ENCODE results near the gene ASXL1. TPM values are rescaled to one million over a fixed set of nuclear protein-coding genes. Genes with fewer than 3 reads are reported as not detected.

Gene ASXL1
- total RNA-seq, 1 experiment from 2014 or later: 22.7 TPM

DNA sequence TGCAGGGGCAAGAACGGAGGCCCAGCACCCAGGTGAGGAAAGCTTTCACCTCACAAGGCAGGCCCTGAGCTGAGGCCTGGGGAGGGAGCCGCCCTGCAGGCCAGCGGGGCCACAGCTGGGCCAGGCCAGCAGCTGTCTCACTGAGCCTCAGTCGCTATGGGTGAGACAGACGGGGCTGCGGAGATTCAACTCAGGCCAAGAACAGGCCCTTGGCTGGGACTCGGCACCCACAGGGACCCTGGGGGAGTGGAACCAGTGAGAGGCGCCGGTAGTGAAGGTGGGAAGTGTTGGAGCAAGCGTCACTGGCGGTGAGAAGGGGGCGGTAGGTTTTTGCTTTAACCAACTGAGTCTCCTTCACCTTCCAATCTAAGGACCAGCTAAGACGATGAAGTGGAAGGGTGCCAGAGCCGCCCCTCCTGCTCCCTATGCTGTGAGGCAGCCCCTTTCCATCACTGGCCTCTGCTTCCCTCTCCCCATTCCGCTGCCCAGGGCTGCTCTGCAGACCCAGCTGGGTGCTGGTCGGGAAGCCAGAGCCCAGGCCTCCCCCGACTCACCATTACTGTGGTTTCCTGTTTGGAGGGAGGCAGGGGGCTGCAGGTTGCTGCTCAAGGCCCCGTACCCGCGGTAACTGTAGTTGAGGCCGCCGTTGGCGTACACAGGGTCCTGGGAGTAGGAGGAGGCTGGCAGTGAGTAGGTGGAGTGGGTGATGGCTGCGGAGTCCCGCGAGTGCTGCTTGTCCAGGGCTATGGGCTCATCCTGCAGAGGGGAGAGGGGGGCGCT, 93.7 kb downstream of the ASXL1 start:
- DNase-seq (ENCODE audit: low spot score): no peak
- ATAC-seq: no peak
- no peak overlapping the region for H3K27ac Mint-ChIP-seq
- no peaks in the 10 kb centered on the region for H3K9me3 Mint-ChIP-seq
- no peak for TF ChIP-seq TCF7 (CRISPR knock-in tag; IDR thresholded peaks at IDR 0.05; ENCODE audit: low read depth)
- TF ChIP-seq, protein P1, sequence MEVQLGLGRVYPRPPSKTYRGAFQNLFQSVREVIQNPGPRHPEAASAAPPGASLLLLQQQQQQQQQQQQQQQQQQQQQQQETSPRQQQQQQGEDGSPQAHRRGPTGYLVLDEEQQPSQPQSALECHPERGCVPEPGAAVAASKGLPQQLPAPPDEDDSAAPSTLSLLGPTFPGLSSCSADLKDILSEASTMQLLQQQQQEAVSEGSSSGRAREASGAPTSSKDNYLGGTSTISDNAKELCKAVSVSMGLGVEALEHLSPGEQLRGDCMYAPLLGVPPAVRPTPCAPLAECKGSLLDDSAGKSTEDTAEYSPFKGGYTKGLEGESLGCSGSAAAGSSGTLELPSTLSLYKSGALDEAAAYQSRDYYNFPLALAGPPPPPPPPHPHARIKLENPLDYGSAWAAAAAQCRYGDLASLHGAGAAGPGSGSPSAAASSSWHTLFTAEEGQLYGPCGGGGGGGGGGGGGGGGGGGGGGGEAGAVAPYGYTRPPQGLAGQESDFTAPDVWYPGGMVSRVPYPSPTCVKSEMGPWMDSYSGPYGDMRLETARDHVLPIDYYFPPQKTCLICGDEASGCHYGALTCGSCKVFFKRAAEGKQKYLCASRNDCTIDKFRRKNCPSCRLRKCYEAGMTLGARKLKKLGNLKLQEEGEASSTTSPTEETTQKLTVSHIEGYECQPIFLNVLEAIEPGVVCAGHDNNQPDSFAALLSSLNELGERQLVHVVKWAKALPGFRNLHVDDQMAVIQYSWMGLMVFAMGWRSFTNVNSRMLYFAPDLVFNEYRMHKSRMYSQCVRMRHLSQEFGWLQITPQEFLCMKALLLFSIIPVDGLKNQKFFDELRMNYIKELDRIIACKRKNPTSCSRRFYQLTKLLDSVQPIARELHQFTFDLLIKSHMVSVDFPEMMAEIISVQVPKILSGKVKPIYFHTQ (CRISPR knock-in tag; IDR thresholded peaks at IDR 0.05): no peak
- TF ChIP-seq ZBTB21 (CRISPR knock-in tag; IDR thresholded peaks at IDR 0.05; ENCODE audit: borderline replicate concordance): no peak
- TF ChIP-seq, protein P2, sequence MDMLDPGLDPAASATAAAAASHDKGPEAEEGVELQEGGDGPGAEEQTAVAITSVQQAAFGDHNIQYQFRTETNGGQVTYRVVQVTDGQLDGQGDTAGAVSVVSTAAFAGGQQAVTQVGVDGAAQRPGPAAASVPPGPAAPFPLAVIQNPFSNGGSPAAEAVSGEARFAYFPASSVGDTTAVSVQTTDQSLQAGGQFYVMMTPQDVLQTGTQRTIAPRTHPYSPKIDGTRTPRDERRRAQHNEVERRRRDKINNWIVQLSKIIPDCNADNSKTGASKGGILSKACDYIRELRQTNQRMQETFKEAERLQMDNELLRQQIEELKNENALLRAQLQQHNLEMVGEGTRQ (CRISPR knock-in tag; IDR thresholded peaks at IDR 0.05): no peak
- TF ChIP-seq NR1H2 (CRISPR knock-in tag; IDR thresholded peaks at IDR 0.05): no peak
- TF ChIP-seq, protein P3, sequence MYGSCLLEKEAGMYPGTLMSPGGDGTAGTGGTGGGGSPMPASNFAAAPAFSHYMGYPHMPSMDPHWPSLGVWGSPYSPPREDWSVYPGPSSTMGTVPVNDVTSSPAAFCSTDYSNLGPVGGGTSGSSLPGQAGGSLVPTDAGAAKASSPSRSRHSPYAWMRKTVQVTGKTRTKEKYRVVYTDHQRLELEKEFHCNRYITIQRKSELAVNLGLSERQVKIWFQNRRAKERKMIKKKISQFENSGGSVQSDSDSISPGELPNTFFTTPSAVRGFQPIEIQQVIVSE (CRISPR knock-in tag; IDR thresholded peaks at IDR 0.05; ENCODE audit: borderline replicate concordance): no peak
- no peak for TF ChIP-seq NFE2L1 (CRISPR knock-in tag; IDR thresholded peaks at IDR 0.05)
- TF ChIP-seq ZNF423 (CRISPR knock-in tag; IDR thresholded peaks at IDR 0.05): no peak
- TF ChIP-seq, protein P4, sequence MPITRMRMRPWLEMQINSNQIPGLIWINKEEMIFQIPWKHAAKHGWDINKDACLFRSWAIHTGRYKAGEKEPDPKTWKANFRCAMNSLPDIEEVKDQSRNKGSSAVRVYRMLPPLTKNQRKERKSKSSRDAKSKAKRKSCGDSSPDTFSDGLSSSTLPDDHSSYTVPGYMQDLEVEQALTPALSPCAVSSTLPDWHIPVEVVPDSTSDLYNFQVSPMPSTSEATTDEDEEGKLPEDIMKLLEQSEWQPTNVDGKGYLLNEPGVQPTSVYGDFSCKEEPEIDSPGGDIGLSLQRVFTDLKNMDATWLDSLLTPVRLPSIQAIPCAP (CRISPR knock-in tag; IDR thresholded peaks at IDR 0.05): no peak
- POLR2A ChIA-PET: no interaction called here
- CTCF ChIA-PET: interaction anchor here (0.5 to 1.3 kb wide), 4 partner anchors 9 to 992 kb away, joined by 3 to 4 read pairs (median 3); no protein-coding TSS in a partner anchor
- H3K36me3 Mint-ChIP-seq: peaks cover 25% of the 10 kb centered on the region
- no peaks in the 10 kb centered on the region for H3K27me3 Mint-ChIP-seq (ENCODE audit: low read depth)
- no peak overlapping the region for H3K4me3 Mint-ChIP-seq
- no peaks in the 10 kb centered on the region for H3K4me1 Mint-ChIP-seq

DNA sequence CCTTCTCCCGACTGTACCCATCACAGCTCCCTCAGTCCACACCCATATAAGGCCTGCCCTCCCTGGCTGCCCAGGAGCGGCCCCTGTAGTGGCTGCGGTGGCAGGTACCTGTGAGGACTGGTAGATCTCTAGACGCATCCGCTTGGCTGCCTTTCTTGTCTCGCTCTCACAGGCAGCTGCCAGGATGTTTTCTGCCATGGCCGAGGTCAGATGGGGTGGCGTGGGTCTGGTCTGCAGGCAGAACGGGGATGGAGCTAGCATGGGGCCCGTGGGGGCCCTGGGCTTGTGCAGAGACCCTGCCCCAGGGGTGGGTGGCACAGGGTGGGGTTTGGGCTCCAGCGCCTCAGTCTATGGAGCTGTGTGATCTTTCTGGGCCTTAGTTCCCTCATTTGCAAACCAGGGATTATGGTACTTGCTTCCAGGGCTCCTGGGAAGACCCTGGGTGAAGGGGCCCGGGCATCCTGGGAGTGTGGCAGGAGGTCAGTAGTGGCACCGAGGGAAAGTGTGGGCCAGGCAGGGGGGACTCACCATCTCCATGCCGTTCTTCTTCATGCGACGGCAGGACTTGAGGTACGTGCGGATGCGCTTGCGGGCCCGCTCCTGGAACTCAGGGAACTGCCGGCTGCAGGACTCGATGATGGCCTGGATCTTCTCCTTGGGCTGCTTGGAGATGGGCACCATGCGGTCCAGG, 94.8 kb downstream of the ASXL1 start:
- no peaks in the 10 kb centered on the region for H3K9me3 Mint-ChIP-seq
- DNase-seq (ENCODE audit: low spot score) (no peak), ATAC-seq (no peak)
- peaks cover 20% of the 10 kb centered on the region; the same call in 1 of the 2 replicates for H3K36me3 Mint-ChIP-seq
- H3K27ac Mint-ChIP-seq: no peak overlapping the region
- ChIA-PET CTCF (interaction anchor here (1.3 kb wide), 1 partner anchor 10 kb away, joined by 3 read pairs; no protein-coding TSS in a partner anchor), POLR2A (no interaction called here)
- H3K27me3 Mint-ChIP-seq (ENCODE audit: low read depth): no peaks in the 10 kb centered on the region
- H3K4me1 Mint-ChIP-seq: peaks cover 4% of the 10 kb centered on the region
- no peak overlapping the region for H3K4me3 Mint-ChIP-seq
- TF ChIP-seq PRRX2 (CRISPR knock-in tag; IDR thresholded peaks at IDR 0.05): no peak
- TF ChIP-seq, protein P5, sequence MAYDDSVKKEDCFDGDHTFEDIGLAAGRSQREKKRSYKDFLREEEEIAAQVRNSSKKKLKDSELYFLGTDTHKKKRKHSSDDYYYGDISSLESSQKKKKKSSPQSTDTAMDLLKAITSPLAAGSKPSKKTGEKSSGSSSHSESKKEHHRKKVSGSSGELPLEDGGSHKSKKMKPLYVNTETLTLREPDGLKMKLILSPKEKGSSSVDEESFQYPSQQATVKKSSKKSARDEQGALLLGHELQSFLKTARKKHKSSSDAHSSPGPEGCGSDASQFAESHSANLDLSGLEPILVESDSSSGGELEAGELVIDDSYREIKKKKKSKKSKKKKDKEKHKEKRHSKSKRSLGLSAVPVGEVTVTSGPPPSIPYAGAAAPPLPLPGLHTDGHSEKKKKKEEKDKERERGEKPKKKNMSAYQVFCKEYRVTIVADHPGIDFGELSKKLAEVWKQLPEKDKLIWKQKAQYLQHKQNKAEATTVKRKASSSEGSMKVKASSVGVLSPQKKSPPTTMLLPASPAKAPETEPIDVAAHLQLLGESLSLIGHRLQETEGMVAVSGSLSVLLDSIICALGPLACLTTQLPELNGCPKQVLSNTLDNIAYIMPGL (CRISPR knock-in tag; IDR thresholded peaks at IDR 0.05): no peak
- TF ChIP-seq MYBL2 (CRISPR knock-in tag; IDR thresholded peaks at IDR 0.05): no peak
- TF ChIP-seq, protein P6, sequence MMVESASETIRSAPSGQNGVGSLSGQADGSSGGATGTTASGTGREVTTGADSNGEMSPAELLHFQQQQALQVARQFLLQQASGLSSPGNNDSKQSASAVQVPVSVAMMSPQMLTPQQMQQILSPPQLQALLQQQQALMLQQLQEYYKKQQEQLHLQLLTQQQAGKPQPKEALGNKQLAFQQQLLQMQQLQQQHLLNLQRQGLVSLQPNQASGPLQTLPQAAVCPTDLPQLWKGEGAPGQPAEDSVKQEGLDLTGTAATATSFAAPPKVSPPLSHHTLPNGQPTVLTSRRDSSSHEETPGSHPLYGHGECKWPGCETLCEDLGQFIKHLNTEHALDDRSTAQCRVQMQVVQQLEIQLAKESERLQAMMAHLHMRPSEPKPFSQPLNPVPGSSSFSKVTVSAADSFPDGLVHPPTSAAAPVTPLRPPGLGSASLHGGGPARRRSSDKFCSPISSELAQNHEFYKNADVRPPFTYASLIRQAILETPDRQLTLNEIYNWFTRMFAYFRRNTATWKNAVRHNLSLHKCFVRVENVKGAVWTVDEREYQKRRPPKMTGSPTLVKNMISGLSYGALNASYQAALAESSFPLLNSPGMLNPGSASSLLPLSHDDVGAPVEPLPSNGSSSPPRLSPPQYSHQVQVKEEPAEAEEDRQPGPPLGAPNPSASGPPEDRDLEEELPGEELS (CRISPR knock-in tag; IDR thresholded peaks at IDR 0.05): no peak
- TF ChIP-seq, protein P7, sequence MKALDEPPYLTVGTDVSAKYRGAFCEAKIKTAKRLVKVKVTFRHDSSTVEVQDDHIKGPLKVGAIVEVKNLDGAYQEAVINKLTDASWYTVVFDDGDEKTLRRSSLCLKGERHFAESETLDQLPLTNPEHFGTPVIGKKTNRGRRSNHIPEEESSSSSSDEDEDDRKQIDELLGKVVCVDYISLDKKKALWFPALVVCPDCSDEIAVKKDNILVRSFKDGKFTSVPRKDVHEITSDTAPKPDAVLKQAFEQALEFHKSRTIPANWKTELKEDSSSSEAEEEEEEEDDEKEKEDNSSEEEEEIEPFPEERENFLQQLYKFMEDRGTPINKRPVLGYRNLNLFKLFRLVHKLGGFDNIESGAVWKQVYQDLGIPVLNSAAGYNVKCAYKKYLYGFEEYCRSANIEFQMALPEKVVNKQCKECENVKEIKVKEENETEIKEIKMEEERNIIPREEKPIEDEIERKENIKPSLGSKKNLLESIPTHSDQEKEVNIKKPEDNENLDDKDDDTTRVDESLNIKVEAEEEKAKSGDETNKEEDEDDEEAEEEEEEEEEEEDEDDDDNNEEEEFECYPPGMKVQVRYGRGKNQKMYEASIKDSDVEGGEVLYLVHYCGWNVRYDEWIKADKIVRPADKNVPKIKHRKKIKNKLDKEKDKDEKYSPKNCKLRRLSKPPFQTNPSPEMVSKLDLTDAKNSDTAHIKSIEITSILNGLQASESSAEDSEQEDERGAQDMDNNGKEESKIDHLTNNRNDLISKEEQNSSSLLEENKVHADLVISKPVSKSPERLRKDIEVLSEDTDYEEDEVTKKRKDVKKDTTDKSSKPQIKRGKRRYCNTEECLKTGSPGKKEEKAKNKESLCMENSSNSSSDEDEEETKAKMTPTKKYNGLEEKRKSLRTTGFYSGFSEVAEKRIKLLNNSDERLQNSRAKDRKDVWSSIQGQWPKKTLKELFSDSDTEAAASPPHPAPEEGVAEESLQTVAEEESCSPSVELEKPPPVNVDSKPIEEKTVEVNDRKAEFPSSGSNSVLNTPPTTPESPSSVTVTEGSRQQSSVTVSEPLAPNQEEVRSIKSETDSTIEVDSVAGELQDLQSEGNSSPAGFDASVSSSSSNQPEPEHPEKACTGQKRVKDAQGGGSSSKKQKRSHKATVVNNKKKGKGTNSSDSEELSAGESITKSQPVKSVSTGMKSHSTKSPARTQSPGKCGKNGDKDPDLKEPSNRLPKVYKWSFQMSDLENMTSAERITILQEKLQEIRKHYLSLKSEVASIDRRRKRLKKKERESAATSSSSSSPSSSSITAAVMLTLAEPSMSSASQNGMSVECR (CRISPR knock-in tag; IDR thresholded peaks at IDR 0.05; ENCODE audit: borderline replicate concordance): no peak
- TF ChIP-seq CREM (CRISPR knock-in tag; IDR thresholded peaks at IDR 0.05): no peak
- TF ChIP-seq, protein P8, sequence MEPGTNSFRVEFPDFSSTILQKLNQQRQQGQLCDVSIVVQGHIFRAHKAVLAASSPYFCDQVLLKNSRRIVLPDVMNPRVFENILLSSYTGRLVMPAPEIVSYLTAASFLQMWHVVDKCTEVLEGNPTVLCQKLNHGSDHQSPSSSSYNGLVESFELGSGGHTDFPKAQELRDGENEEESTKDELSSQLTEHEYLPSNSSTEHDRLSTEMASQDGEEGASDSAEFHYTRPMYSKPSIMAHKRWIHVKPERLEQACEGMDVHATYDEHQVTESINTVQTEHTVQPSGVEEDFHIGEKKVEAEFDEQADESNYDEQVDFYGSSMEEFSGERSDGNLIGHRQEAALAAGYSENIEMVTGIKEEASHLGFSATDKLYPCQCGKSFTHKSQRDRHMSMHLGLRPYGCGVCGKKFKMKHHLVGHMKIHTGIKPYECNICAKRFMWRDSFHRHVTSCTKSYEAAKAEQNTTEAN (CRISPR knock-in tag; IDR thresholded peaks at IDR 0.05): no peak
- TF ChIP-seq JAZF1 (CRISPR knock-in tag; IDR thresholded peaks at IDR 0.05): no peak
- no peak for TF ChIP-seq JUN (CRISPR knock-in tag; IDR thresholded peaks at IDR 0.05)
